HepG2 (cell line): ENCODE measurements around the gene CHMP1A. TPM values are rescaled to one million over a fixed set of nuclear protein-coding genes. Genes with fewer than 3 reads are reported as not detected.

ENCODE experiments used
- ATAC-seq: fragments of 200-7000 bp; cut with Tn5 transposase; 3 replicates; pipeline ENCODE4 v1.9.1; 2020; ENCODE audit warnings: mild to moderate bottlenecking, moderate library complexity
- BruUV-seq: library from RNA; stranded (reverse); fragments of 400-500 nt; replicated peaks from 2 replicates; lab custom pipeline; 2021; lab: Mats Ljungman, UMichigan
- CTCF ChIA-PET: fragments of 300-600 bp; formaldehyde crosslinking; extraction: SDS; loops from one replicate; lab custom pipeline; 2021; ENCODE audit warnings: low total read pairs, inconsistent platforms, low intra/inter-chr PET ratio; lab: Yijun Ruan, JAX
- POLR2A ChIA-PET: fragments of 350-600 bp; sonication (Branson Sonifier 250); formaldehyde crosslinking; loops from one replicate; lab custom pipeline; 2020; ENCODE audit warnings: antibody characterized with exemption, inconsistent platforms; lab: Yijun Ruan, JAX
- DNase-seq: peaks from one replicate; pipeline ENCODE4 v3.0.0-alpha.2; 2015; ENCODE audit warnings: low spot score
- FAIRE-seq: peaks from 3 replicates; lab custom pipeline; 2011; peaks lifted over from hg19 to GRCh38; lab: Jason Lieb, UNC
- H2AFZ ChIP-seq: one replicate; pipeline ENCODE4 v1.6.1; 2011; ENCODE audit warnings: low read length, inconsistent platforms
- H3K27ac ChIP-seq: fragments of 300-600 bp; 3 replicates; pipeline ENCODE4 v1.8.0; 2011; ENCODE audit warnings: mixed run types, mild to moderate bottlenecking, mixed read lengths, low read length, inconsistent platforms; ENCODE audit not compliant: insufficient read depth; ENCODE audit errors: extremely low read length
- H3K27me3 ChIP-seq, 2 experiments: fragments of 200-600 bp in 1 of 2; 2 replicates in 1 of 2; 3 replicates in 1 of 2; pipeline versions ENCODE4 v1.6.0 to v1.8.0; 2011; ENCODE audit warnings: low read length in 2 of 2, mild to moderate bottlenecking in 2 of 2, moderate library complexity in 2 of 2, inconsistent platforms in 1 of 2; ENCODE audit not compliant: insufficient read depth in 2 of 2, control insufficient read depth in 1 of 2
- H3K36me3 ChIP-seq, 2 experiments: fragments of 200-600 bp in 1 of 2; replicated peaks in 1 of 2; 2 replicates in 1 of 2; 3 replicates in 1 of 2; pipeline versions ENCODE4 v1.5.1 to v1.8.0; 2011; ENCODE audit warnings: low read length in 2 of 2, inconsistent platforms in 1 of 2; ENCODE audit not compliant: insufficient read depth in 2 of 2, control insufficient read depth in 1 of 2
- H3K4me1 ChIP-seq: 2 replicates; pipeline ENCODE4 v1.5.1; 2012; ENCODE audit warnings: low read length, inconsistent platforms; ENCODE audit not compliant: insufficient read depth
- H3K4me2 ChIP-seq: 2 replicates; pipeline ENCODE4 v1.6.0; 2011; ENCODE audit warnings: low read depth, low read length, inconsistent platforms
- H3K4me3 ChIP-seq, 3 experiments: fragments of 200-600 bp in 1 of 3; sonication (generic), shearing (Covaris generic) in 1 of 3; replicated peaks in 1 of 3; 2 replicates each; pipeline ENCODE4 v1.5.1; 2011 to 2016; ENCODE audit warnings: low read length in 3 of 3, inconsistent platforms in 2 of 3, low read depth in 2 of 3, mild to moderate bottlenecking in 2 of 3, control low read depth in 1 of 3, mixed read lengths in 1 of 3; ENCODE audit not compliant: insufficient read depth in 1 of 3
- H3K79me2 ChIP-seq: one replicate; pipeline ENCODE4 v1.6.1; 2011; ENCODE audit warnings: low read length, inconsistent platforms; ENCODE audit not compliant: insufficient read depth
- H3K9ac ChIP-seq: 2 replicates; pipeline ENCODE4 v1.6.0; 2011; ENCODE audit warnings: mild to moderate bottlenecking, low read depth, low read length, inconsistent platforms; ENCODE audit not compliant: insufficient read depth
- H3K9me3 ChIP-seq: 2 replicates; pipeline ENCODE4 v1.5.1; 2012; ENCODE audit warnings: mild to moderate bottlenecking, low read length
- H4K20me1 ChIP-seq: 2 replicates; pipeline ENCODE4 v1.6.0; 2011; ENCODE audit warnings: inconsistent platforms, mild to moderate bottlenecking, low read length, moderate library complexity; ENCODE audit not compliant: insufficient read depth
- ATF7-NPFF ChIP-seq: sonication (generic); formaldehyde crosslinking; IDR thresholded peaks from 2 replicates; pipeline ENCODE4 v1.8.1; 2023; ENCODE audit warnings: mild to moderate bottlenecking, low read depth, missing genetic modification reagents, moderate library complexity
- BRD4 ChIP-seq: sonication (generic); formaldehyde crosslinking; IDR thresholded peaks from 2 replicates; pipeline ENCODE4 v1.4.0; 2020; ENCODE audit warnings: missing genetic modification reagents
- NFIB ChIP-seq: sonication (generic); formaldehyde crosslinking; IDR thresholded peaks from 2 replicates; pipeline ENCODE4 v1.9.0; 2021; ENCODE audit warnings: missing genetic modification reagents, mild to moderate bottlenecking, borderline replicate concordance
- NRL ChIP-seq: sonication (generic); formaldehyde crosslinking; IDR thresholded peaks from 2 replicates; pipeline ENCODE4 v1.5.0; 2020; ENCODE audit warnings: missing genetic modification reagents, mild to moderate bottlenecking, moderate library complexity, borderline replicate concordance
- PHF21A ChIP-seq: sonication (generic); formaldehyde crosslinking; IDR thresholded peaks from 2 replicates; pipeline ENCODE4 v1.5.0; 2020; ENCODE audit warnings: mild to moderate bottlenecking, missing genetic modification reagents
- RARA ChIP-seq: IDR thresholded peaks from 2 replicates; pipeline ENCODE4 v1.6.1; 2016; ENCODE audit warnings: missing genetic modification reagents, missing compliant biosample characterization
- RXRA ChIP-seq: sonication (generic); formaldehyde crosslinking; IDR thresholded peaks from 2 replicates; pipeline ENCODE4 v1.5.1; 2020; ENCODE audit warnings: missing genetic modification reagents
- SALL2 ChIP-seq: sonication (generic); formaldehyde crosslinking; IDR thresholded peaks from 2 replicates; pipeline ENCODE4 v1.8.1; 2023; ENCODE audit warnings: mild to moderate bottlenecking, missing genetic modification reagents, inconsistent platforms
- SKI ChIP-seq: fragments of 450-650 bp; IDR thresholded peaks from one replicate; pipeline ENCODE4 v1.6.1; 2018; ENCODE audit warnings: mild to moderate bottlenecking; ENCODE audit not compliant: partially characterized antibody
- TBL1XR1 ChIP-seq: fragments of 150-350 bp; IDR thresholded peaks from 2 replicates; pipeline ENCODE4 v1.6.1; 2014; ENCODE audit warnings: borderline replicate concordance, low read length; ENCODE audit not compliant: partially characterized antibody
- ZKSCAN5 ChIP-seq: sonication (generic); formaldehyde crosslinking; IDR thresholded peaks from 2 replicates; pipeline ENCODE4 v1.5.1; 2020; ENCODE audit warnings: mild to moderate bottlenecking, missing genetic modification reagents
- ZNF20 ChIP-seq: sonication (generic); formaldehyde crosslinking; IDR thresholded peaks from 2 replicates; pipeline ENCODE4 v1.4.0; 2020; ENCODE audit warnings: mild to moderate bottlenecking, moderate library complexity, missing genetic modification reagents
- ZNF234 ChIP-seq: sonication (generic); formaldehyde crosslinking; conservative IDR thresholded peaks from 2 replicates; pipeline ENCODE4 v1.5.1; 2020; ENCODE audit warnings: mild to moderate bottlenecking, missing genetic modification reagents
- ZNF343 ChIP-seq: sonication (generic); formaldehyde crosslinking; IDR thresholded peaks from 2 replicates; pipeline ENCODE4 v1.4.0; 2020; ENCODE audit warnings: mild to moderate bottlenecking, missing genetic modification reagents
- ZNF773 ChIP-seq: sonication (generic); formaldehyde crosslinking; IDR thresholded peaks from 2 replicates; pipeline ENCODE4 v1.4.0; 2020; ENCODE audit warnings: missing genetic modification reagents, borderline replicate concordance
- WGBS: methylation state at CpG from one replicate; pipeline ENCODE4 v1.1.6; 2017; ENCODE audit warnings: low lambda C conversion rate; 5-methylcytosine and 5-hydroxymethylcytosine counted together
- in situ Hi-C: cut with HindIII; loops from 2 replicates; pipeline ENCODE4 v1.10.0; 2017; ENCODE audit warnings: low pct_unique_long_range_greater_than_20kb; ENCODE audit not compliant: extremely low pct_ligation_motif_present
- intact Hi-C: fragments of 100-400 bp; cut with micrococcal nuclease; formaldehyde crosslinking; loops from one replicate; pipeline ENCODE4 v1.10.0; 2022; ENCODE audit not compliant: unreplicated experiment
- polyA plus RNA-seq, 8 experiments: library from polyadenylated mRNA; depleted of rRNA in 3 of 8; stranded (reverse) in 7 of 8; unstranded in 1 of 8; fragments of >200 nt; fragmentation: Illumina TruSeq in 4 of 8; extraction: Trizol in 4 of 8; gene quantifications; 2 replicates each; pipeline versions ENCODE4 v1.2.1 to v1.2.3, GENCODE V29; 2011 to 2016; ENCODE audit warnings: low read depth in 4 of 8, missing spikeins in 1 of 8, mixed read lengths in 1 of 8; ENCODE audit not compliant: insufficient read depth in 1 of 8
- total RNA-seq, 5 experiments: library from RNA; depleted of rRNA; stranded (reverse); fragments of >200 nt; fragmentation: Illumina TruSeq; extraction: Trizol; gene quantifications; 2 replicates each; pipeline ENCODE4 v1.2.3, GENCODE V29; 2016; ENCODE audit warnings: low read depth in 1 of 5
- TF ChIP-seq, protein P1 (sequence below): sonication (generic); formaldehyde crosslinking; IDR thresholded peaks from 2 replicates; pipeline ENCODE4 v1.4.0; 2020; ENCODE audit warnings: missing genetic modification reagents, borderline replicate concordance
- TF ChIP-seq, protein P2 (sequence below): sonication (generic); formaldehyde crosslinking; IDR thresholded peaks from 2 replicates; pipeline ENCODE4 v1.5.0; 2020; ENCODE audit warnings: missing genetic modification reagents, mild to moderate bottlenecking, borderline replicate concordance
- TF ChIP-seq, protein P3 (sequence below): sonication (generic); formaldehyde crosslinking; IDR thresholded peaks from 2 replicates; pipeline ENCODE4 v1.4.0; 2020; ENCODE audit warnings: missing genetic modification reagents, mild to moderate bottlenecking, borderline replicate concordance
- TF ChIP-seq, protein P4 (sequence below): sonication (generic); formaldehyde crosslinking; IDR thresholded peaks from 2 replicates; pipeline ENCODE4 v1.8.1; 2022; ENCODE audit warnings: low read depth, mild to moderate bottlenecking, missing genetic modification reagents

CHMP1A gene
- total and polyA plus RNA-seq, 2 of the 13 experiments (the other 11 are each of a cell fraction or from before 2014, with no cell fraction given): 69.4 to 73.3 TPM

DNA sequence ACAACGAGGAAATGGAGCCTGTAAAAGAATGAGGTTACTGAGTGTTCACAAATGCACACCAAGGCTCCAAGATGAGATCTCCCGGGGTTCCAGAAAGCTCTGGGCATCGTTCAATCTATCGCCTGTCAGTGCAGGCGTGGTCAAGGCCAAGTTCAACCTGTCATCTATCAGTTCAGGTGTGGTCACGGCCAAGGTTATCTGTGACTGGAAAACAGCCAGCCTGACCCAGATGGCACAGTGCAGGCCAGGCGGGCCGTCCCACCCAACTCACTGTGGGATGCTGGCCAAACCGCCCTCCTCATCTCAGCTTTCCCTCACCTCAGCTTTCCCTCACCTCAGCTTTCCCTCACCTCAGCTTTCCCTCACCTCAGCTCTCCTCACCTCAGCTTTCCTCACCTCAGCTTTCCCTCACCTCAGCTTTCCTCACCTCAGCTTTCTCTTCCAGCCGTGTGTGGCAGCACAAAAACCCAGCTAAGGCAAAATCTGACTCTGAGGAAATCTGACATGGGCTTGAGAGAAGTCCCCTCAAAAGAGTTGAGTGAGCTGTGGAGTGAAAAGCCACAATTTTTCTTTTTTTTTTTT, 2.4 kb downstream of the CHMP1A start:
- Histone ChIP-seq H3K4me3 (no peak overlapping the region), H3K4me1 (peaks cover 35% of the 10 kb centered on the region), H2AFZ (no peak overlapping the region), H3K79me2 (peaks cover 49% of the 10 kb centered on the region), H3K4me2 (no peak overlapping the region), H3K27ac (no peak overlapping the region), H3K27me3 (no peaks in the 10 kb centered on the region; a peak in 1 of 5 replicates), H4K20me1 (no peaks in the 10 kb centered on the region), H3K9ac (no peak overlapping the region), H3K9me3 (no peaks in the 10 kb centered on the region), H3K36me3 (peaks cover 16 to 32% of the 10 kb centered on the region in 2 experiments)
- TF ChIP-seq, protein P1, sequence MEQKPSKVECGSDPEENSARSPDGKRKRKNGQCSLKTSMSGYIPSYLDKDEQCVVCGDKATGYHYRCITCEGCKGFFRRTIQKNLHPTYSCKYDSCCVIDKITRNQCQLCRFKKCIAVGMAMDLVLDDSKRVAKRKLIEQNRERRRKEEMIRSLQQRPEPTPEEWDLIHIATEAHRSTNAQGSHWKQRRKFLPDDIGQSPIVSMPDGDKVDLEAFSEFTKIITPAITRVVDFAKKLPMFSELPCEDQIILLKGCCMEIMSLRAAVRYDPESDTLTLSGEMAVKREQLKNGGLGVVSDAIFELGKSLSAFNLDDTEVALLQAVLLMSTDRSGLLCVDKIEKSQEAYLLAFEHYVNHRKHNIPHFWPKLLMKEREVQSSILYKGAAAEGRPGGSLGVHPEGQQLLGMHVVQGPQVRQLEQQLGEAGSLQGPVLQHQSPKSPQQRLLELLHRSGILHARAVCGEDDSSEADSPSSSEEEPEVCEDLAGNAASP: peak; percentile 58; the same call in 1 of the 2 replicates
- TF ChIP-seq ZNF20 (CRISPR knock-in tag) (no peak), SKI (peak; percentile 72), NFIB (no peak), BRD4 (CRISPR knock-in tag) (no peak), RARA (CRISPR knock-in tag) (peak; percentile 66), NRL (CRISPR knock-in tag) (no peak), ZNF773 (0 out of 2 replicates have a peak, but pooled peaks have one; percentile 26), ZKSCAN5 (peak; percentile 94), ZNF343 (0 out of 2 replicates have a peak, but pooled peaks have one; percentile 25), TBL1XR1 (peak; percentile 61), RXRA (peak; percentile 90), ZNF234 (CRISPR knock-in tag) (no peak), ATF7-NPFF (no peak), PHF21A (CRISPR knock-in tag) (no peak), SALL2 (CRISPR knock-in tag) (0 out of 2 replicates have a peak, but pooled peaks have one; percentile 32)
- TF ChIP-seq, protein P2, sequence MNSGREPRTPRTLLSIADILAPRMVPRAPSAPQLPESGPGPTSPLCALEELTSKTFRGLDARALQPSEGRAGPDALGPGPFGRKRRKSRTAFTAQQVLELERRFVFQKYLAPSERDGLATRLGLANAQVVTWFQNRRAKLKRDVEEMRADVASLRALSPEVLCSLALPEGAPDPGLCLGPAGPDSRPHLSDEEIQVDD (CRISPR knock-in tag): no peak
- TF ChIP-seq, protein P3, sequence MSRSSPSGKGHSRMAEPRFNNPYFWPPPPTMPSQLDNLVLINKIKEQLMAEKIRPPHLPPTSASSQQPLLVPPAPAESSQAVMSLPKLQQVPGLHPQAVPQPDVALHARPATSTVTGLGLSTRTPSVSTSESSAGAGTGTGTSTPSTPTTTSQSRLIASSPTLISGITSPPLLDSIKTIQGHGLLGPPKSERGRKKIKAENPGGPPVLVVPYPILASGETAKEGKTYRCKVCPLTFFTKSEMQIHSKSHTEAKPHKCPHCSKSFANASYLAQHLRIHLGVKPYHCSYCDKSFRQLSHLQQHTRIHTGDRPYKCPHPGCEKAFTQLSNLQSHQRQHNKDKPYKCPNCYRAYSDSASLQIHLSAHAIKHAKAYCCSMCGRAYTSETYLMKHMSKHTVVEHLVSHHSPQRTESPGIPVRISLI (CRISPR knock-in tag): no peak
- TF ChIP-seq, protein P4, sequence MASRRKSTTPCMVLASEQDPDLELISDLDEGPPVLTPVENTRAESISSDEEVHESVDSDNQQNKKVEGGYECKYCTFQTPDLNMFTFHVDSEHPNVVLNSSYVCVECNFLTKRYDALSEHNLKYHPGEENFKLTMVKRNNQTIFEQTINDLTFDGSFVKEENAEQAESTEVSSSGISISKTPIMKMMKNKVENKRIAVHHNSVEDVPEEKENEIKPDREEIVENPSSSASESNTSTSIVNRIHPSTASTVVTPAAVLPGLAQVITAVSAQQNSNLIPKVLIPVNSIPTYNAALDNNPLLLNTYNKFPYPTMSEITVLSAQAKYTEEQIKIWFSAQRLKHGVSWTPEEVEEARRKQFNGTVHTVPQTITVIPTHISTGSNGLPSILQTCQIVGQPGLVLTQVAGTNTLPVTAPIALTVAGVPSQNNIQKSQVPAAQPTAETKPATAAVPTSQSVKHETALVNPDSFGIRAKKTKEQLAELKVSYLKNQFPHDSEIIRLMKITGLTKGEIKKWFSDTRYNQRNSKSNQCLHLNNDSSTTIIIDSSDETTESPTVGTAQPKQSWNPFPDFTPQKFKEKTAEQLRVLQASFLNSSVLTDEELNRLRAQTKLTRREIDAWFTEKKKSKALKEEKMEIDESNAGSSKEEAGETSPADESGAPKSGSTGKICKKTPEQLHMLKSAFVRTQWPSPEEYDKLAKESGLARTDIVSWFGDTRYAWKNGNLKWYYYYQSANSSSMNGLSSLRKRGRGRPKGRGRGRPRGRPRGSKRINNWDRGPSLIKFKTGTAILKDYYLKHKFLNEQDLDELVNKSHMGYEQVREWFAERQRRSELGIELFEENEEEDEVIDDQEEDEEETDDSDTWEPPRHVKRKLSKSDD (CRISPR knock-in tag): no peak
- ChIA-PET CTCF (no interaction called here), POLR2A (no interaction called here)
- DNase-seq: no peak
- in situ Hi-C loops (loop anchor here (5.0 kb wide), 1 partner anchor 47 kb away; the partner anchor contains the start of gene SPATA2L), intact Hi-C loops (no loop called here)
- peak; percentile 26 for FAIRE-seq
- WGBS: 89% methylated on average over 9 of the region's 10 CpGs
- ATAC-seq: no peak
- BruUV-seq: no TSS peak
